NCI-H510A treated with DMSO at 0.1 percent for 48 hours (cell line): ENCODE results near the gene IFT27.
A peak's percentile ranks its signal among the peaks of the same experiment; 100 is the strongest.

Experiments used
- DNase-seq: peaks from one replicate; lab custom pipeline; 2025; lab: John Stamatoyannopoulos, UW

The IFT27 gene

DNA sequence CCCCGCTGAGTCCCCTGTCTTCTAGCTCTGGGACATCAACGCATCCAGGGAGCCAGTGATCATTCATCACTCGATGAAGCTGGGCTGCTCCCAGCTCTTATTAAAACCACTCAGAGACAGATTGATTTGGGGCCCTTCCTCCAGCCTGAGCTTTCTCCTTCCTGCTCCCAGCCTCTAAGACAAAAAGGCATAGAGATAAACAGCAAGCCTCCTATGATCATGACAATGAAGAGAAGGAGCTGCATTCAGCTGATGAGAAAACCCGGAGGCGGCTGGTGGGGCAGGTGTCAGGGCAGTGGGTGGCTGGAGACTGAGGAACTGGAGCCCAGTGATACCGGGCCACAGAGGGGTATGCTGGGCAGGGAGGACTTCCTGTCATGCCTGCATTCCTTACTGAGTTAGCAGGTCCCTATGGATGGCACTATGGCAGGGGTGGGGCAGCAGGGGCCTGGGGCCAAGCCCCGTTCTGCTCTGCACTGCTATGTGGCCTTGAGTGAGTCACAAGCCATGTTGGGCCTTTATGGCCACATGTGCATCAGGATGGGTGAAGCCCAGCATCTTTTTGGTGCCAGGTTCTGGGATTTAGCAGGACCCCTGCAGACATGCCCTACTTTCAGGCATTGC lies 20.7 kb upstream of the IFT27 start:
- no peak for DNase-seq

DNA sequence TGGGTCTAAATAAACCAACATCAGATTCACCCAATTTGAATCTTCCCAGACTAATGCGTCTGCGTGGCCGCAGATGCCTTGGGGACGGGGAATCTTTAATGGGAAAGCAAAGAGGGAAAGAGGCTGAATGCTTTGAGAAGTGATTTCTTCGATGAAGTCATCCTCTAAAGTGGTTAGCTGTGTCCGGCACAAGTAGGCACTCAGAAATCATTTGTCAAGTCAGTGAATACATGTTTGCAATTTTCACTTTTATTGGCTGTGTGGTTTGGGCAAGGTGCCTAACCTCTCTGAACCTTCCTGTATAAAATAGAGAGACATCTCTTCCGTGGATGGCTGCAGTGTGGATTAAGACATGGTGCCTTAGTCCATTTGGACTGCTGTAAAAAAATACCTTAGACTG lies 19.7 kb upstream of the IFT27 start:
- DNase-seq = no peak

DNA sequence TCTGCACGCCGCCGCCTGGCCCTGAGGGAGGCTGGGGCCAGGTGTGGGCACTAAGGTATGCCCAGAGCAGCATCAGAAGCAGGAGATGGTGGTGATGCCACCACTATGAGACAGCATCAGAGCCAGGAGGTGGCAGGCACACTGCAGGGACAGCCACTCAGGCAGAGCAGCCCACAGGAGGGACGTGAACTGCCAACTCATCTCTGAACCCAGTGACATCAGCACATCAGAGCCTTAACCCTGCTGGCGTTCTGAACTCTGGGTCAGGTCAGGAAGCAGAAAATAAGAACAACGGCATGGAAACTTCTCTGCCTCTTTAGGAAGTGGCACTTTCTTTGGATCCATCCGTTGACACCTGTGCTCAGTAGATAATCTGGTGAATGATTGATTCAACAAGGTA lies 14.7 kb upstream of the IFT27 start:
- DNase-seq = no peak

DNA sequence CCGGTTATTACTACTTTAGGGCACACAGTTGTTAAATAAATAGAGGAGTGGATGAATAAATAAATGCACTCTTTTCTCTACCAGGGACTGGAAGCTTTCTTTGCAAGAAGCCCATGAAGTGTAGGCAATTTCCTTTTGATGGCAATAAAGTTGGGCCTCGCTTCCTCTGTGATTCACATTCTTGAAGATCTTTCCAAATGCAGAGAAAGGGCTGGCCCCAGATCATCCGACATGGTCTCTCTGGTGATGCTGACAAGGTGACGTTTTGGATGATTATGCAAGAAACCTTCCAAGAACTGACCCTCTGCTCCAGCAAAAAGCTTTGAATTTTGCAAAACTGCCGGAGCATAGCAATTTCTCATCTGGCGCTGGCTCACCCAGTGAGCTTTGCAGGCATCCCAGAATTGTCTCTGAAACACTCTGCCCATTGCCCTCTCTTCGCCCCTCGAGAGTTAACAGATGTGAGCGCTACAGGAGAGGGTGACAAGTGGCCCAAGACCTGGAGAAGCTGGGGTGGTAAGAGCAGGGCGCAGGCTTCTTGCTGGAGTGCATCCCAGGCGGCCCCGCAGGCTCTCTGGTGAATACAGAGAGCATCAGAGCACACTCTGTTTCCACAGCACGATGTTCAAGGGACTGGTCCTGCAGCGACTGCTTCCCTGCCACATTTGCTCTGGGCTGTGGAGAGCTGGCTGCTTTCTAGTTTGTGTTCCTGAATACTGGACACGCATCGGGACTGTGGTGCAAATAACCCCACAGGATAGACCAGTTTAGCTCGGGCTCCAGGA lies 11.5 kb upstream of the IFT27 start:
- DNase-seq = no peak

DNA sequence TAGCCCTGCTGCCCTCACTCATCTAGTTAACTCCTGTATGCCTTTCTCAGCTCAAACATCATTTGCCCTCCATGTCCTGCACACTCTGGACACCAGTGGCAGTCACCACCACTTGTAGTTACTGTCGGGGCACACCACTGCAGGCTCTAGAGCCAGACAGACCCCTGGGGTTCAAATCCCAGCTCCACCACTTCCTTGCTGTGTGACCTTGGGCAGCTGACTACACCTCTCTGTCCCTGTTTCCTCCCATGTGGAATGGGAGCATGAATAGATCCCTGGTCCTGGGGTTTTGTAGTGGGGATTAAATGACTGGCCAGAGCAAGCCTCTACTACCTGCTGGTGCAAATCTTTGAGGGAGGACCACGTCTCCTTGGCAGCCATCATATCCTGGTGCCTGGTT lies 7.8 kb upstream of the IFT27 start:
- DNase-seq = no peak

DNA sequence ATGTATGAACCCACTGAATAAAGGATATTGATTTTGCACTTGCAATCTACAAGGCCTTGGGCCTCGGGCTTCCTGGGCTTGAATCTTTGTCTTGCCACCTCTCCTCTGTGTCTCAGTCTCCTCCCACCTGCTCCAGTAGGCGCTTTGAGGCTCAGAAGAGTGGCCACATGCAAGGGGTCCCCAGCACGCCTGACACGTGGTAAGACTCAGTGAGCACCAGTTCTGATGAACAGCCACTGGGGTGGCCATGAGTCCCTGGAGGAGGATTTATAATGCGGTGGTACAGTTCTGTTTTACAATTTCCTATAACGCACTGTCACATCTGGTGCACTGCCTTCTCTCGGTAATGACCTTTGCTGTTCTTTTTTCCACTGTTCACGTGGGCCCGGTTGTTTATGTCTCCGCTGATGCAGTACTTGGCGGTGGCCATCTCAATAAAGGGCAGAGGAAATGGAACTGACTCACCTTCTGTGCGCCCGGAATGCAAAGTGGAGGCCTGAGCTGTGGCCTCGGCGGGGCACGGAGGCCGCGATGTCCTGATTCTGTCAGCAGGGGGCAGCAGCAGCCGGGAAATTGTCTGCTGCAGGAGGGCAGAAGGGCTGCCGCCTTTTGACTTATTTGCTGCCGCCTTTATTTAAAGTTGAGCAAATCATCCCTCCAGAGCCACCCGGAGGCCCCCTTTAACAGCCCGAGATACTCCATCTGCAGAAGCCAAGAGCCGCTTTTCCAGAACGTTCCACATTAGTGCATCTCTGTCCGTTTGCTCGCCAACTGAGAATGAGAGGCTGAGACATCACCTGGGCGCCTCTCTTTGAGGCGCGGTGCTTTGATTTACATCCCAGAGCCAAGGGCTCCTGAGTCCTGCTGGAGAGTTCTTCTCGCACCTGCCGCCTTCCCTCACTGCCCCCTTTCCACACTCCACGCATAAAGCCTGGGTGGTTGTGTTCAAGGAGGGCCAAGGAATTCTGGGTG lies 6.0 kb upstream of the IFT27 start:
- peak; percentile 31 for DNase-seq

DNA sequence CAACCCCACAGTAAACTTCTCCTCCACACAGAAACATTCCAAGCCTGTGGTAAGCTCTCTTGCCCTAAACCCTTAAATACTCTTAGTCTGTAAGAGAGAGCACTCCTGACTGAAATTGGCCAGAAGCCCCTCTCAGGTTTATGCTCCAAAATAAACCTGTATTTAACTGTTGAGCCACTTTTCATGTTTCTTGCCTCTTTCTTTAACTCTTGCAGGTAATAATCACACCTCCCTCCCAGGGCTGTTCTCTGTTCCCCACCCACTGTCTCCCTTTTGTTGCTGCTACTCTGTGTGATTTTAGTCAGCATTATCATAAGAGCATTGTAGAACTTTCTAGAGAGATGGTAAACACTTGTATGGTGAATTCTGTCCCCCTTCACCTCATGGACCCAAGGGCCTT lies 2.1 kb upstream of the IFT27 start:
- no peak for DNase-seq

DNA sequence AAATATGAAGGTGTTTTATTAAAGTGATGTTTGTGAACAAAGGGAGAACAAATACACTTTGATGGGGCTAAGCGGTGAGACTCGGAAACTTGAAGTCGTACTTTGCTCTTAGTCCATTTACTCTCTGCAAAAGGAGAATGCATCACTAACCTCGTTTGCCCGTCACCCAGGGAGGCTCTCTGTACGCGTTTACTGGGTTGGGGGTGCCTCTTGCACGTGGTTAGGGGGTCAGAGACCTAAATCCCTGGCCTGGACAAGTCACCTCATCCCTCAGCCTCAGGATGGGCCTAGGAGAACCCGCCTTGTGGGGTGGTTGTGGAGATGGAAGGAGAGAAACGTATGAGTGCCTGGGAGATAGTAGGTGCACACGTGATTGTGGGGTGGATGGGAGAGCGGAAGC lies 803 bp upstream of the IFT27 start:
- no peak for DNase-seq

DNA sequence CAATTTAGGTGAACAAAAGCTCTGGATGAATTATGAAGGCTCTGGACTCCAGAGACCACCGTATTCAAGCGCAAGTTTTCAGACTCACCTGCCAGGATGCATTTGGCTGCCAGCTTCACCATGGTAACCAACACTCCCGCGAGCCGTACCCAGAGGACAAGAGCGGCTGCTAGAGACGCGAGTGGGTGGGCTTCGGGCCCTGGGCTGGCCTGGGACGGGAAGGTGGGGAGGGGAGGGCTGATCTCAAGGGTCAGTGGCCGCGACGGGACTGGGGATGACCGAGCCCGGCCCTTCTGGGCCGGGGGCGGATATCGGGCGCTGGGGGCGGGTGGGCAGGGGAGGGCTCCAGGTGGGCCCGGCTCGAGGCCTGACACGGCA lies 344 bp downstream of the IFT27 start:
- no peak for DNase-seq

DNA sequence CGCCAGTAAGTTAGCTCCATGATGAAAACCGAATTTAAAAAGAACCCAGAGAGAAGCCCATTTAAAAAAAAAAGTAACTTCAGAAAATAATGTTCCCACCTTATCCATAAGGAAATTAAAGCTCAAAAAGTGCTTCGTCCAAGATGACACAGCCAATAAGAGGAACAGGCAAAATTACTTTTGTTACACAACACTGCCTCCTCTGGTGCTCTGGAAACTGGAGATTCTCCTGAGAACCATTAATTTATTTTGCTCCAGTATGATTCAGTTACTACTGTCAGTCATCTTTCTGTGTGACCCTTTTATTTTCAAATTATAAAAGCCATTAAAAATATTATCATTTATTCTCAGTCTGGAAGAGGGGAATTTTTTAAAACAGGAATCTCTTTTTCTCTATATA lies 2.0 kb downstream of the IFT27 start:
- DNase-seq = no peak

DNA sequence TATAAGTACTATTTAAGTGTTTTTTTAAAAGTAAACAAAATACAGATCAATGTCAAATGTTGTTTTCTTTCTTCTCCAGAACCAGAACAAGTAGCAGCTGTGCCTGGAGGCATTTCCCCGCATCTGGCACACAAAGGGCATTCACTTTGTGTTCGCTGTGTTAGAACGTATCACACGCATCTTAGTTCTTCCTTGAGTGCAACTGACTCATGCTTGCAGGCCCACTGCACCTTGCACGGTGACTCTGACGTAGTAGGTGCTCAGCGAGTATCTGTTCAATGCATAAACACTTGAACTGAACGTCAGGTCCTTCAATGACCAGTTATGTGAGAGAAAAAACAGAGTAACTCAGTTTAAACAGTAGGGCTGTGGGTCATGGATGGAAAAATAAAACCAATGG lies 3.5 kb downstream of the IFT27 start:
- no peak for DNase-seq

DNA sequence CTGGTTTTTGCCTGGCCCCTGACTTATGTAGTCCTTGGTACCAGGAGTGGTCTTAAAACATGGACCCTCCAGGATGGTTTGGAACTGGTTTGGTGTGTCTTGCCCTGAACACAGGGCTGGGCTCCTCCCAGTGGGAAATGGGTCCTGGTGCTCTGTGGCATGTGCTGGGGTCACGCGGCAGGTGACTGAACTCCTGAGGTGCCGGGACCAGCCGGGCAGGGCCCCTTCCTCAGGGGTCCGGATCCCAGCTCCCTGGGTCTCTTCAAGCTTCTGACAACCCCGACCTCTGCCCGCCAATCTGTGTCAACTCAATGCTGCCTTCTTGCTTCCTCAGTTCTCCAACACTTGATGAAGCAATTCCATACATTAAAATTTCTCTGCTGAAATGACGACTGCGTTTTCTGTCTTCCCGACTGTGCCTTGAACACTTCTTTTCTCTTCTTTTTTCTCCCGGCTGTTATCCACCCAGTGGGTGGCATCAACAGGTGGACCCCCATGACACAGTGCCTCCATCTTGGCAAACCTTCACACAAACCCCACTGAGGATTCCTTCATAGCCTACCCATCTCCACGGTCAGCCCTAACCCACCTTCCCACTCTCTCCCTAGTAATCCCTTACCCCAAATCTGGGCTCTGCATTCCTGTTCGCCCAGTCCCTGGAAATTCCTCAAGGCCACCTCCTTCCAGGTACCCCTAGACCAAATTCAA lies 4.4 kb downstream of the IFT27 start:
- no peak for DNase-seq

DNA sequence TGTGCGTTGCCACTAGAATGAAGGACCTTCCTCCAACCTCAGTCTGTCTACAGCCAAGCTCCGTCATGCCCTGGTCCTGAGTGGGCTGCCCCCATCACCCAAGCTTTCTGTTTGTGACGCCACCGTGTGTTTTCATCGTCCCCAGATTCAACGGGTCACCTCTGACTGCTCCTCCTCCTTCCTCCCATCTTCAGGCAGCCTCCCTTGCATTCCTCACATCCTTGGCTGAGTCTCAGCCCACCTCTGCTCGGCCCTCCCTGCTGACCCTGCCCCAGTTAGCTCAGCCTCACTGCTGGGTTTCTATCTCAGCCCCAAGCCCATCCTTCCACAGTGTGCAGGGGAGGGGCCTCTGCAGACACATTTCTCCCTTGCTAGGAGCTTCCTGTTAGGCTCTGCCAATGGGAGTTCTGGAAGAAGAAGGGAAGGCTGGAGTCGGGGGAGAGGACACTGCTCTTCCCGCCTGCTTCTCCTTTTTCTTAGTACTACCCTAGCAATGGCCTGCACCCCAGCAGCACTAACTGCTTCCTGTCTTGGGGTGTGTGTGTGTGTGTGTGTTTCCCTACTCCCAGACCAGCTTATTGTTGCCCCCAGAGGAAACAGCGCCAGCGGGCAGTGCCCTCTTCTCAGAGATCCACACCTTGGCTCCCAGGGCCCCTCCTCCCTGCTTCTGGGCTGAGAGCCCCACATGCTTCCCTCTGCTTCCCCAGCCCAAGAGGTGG lies 5.2 kb downstream of the IFT27 start:
- no peak for DNase-seq

DNA sequence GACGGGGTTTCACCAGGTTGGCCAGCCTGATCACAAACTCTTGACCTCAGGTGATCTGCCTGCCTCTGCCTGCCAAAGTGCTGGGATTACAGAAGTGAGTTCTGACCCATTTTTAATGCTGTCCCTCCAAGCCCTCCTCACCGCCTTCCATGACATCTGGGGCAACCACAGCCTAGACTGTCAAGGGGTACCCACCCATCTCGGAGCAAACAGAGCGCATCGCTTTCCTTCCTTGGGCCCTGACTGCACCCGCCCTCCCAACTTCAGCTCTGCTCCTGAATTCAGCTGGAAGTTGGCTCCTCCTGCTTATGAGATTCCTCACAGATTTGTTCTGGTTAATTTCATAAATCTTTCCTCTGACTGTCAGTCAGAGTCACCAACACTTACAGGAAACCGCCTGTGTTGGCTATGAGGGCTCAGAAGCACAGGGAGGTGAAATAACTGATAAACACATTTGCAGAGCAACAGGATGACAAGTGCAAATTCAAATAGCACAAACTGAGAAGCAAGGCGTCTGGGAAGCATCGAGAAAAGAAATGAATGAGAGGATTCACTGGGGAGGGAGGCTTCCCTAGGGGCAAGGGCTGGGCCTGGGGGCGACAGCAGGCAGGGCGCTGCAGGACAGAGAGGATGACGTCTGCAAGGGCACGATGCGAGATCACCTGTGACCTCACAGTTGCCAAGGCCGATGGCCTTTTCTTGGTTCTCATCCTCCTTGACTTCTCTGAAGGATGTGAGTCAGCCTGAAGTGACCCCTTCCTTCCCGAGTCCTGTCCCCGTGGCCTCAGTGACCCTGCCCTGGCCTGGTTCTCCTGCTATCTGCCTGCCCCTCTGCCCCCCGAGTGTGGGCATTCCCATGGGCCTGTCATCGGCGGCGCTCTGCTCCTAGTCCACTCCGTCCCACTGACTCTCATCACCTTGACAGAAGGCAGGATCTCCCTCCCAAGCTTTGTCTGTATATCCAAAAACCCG lies 6.1 kb downstream of the IFT27 start:
- DNase-seq = no peak

DNA sequence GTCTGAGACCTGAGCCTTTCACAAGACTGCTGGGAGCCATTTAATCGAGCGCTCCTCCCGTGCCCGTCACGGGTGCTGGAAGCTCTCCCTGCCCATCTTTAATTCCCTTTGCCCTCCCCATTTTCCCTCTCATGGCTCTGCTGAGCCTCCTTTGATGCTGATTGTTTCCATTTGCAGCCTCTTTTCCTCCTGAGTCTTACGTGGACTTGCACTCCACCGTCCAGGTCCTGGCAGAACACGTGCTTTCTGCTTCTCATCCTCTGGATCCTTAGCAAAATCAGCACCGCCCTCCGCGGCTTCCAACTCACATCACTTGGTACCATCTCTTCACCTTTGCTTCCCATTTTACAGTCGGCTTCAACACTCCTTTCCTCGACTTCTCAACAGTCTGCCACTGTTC lies 7.3 kb downstream of the IFT27 start:
- no peak for DNase-seq

DNA sequence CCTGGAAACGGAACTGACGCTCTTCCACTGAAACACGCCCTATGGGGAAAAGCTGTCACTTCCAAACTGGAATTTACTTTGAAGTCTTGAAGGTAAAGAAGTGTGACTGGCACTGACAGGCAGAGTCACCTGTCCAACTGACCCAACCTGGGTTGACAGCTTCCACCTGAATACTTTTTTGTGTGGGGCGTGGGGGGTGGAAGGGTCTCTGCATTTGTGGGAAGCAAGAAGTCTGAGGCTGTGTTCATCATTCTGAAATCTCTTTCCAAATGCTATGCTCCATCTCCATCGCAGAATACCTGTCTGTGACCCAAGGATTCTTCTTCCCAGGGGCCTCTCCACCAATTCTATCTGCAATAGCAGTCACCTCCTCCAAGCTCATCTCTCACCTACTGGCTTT lies 7.8 kb downstream of the IFT27 start:
- no peak for DNase-seq

DNA sequence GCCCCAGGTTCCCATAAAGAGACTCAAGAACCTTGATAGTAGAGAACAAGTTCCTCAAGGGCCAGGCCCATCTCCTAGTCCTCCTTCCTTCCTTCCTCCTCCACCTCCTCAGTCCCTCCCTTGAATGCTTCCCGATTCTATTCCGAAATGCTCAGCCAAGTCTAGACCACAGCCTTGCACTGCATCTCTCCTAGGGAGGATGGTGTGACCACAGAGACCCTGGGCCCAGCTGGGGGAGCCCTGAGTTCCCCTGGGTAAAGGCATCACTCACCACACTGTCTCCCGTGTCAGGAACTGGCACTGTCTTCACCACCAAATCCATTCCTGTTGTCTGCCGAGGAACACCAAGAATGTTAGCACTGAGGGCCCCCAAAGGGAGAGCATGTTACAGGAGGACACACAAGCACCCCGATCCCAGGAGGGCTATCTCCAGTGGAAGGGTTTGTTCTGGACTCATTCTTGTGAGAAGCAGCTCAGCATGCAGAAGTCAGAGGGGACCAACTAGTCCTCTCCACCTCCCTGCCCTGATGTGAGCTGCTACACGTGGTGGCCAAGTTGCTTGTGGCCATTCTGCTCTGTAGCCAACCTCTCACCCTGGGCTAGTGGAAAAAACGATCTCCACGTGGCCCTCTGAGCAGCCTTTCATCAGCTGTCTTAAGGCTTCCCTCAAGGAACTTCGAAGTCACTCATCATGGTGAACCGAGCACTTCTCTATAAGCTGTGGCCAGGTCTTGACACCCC lies 8.7 kb downstream of the IFT27 start:
- no peak for DNase-seq

DNA sequence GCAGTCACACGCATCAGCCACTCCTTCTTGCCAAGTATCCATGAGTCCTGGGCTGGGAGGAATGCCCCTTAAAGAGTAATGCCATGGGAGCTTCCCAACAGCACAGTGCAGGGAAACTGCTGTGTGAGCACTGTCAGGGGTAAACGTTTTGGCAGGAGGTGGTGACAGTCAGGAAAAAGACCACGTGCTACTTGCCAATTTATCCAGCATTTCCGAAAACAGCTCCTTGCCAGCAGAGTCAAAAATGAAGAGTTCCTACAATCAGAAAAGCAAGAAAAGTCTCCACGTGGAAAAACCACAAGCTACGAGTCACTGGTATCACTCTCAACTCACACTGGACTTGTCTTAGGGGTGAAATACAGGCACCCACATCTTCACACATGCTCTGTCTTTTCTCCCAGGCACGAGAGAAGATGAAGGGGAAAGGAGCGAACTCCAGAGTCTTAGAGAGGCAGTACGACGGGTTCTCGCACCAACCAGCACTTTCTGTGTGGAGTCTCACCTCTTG lies 9.9 kb downstream of the IFT27 start:
- DNase-seq = no peak
